Adrenal gland (tissue), 5 donors: ENCODE results near the gene BMP8B.

ENCODE experiments used
- POLR2A ChIP-seq, 2 donors: fragments of 450-650 bp; IDR thresholded peaks; one replicate each; pipeline ENCODE4 v1.6.1; 2017; ENCODE audit warnings: antibody characterized with exemption in 2 of 2, mild to moderate bottlenecking in 2 of 2, moderate library complexity in 1 of 2
- TF ChIP-seq, protein P1 (sequence below), 6 experiments: fragments of 450-650 bp in 4 of 6; fragments of 200-600 bp in 2 of 6; sonication (generic) in 1 of 6; IDR thresholded peaks; 1 replicate in 5 of 6; 2 replicates in 1 of 6; pipeline versions ENCODE4 v1.5.1 to v1.8.0; 2016 to 2021; ENCODE audit warnings: antibody characterized with exemption in 6 of 6, mild to moderate bottlenecking in 2 of 6, moderate library complexity in 1 of 6
- donor health status: DM: no; HTN: no; CAD: no.

DNA sequence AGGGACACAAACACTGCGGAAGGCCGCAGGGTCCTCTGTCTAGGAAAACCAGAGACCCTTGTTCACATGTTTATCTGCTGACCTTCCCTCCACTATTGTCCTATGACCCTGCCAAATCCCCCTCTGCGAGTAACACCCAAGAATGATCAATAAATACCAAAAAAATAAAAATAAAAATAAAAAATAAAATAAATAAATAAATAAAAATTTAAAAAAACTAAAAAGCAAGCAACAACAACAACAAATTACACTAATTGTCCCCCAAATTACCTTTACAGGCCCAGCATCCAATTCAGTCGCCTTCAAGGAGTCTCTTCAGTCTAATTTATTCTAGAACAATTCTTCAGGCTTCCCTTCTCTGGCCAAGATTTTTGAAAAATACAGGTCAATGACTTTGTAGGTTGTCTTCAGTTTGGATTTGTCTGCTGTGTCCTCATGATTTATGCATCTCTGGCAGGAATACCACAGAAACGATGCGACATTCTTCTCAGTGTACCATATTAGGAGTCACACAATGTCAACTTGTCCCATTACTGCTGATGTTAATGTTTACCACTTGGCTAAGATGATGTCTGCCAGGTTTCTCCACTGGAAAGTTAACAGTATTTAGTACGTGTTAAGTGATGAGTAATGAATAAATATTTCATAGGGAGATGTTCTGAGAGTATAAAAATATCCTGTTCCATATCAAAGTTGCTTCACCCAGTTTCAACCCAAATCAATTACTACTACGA lies 20.3 kb upstream of the BMP8B start:
- TF ChIP-seq, protein P1, sequence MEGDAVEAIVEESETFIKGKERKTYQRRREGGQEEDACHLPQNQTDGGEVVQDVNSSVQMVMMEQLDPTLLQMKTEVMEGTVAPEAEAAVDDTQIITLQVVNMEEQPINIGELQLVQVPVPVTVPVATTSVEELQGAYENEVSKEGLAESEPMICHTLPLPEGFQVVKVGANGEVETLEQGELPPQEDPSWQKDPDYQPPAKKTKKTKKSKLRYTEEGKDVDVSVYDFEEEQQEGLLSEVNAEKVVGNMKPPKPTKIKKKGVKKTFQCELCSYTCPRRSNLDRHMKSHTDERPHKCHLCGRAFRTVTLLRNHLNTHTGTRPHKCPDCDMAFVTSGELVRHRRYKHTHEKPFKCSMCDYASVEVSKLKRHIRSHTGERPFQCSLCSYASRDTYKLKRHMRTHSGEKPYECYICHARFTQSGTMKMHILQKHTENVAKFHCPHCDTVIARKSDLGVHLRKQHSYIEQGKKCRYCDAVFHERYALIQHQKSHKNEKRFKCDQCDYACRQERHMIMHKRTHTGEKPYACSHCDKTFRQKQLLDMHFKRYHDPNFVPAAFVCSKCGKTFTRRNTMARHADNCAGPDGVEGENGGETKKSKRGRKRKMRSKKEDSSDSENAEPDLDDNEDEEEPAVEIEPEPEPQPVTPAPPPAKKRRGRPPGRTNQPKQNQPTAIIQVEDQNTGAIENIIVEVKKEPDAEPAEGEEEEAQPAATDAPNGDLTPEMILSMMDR (IDR thresholded peaks at IDR 0.05) = no peak
- no peak for TF ChIP-seq POLR2A (IDR thresholded peaks at IDR 0.05)
